ENCODE measurements around the gene CTXN1.
A peak's percentile ranks its signal among the peaks of the same experiment; 100 is the strongest.

Gene CTXN1

DNA sequence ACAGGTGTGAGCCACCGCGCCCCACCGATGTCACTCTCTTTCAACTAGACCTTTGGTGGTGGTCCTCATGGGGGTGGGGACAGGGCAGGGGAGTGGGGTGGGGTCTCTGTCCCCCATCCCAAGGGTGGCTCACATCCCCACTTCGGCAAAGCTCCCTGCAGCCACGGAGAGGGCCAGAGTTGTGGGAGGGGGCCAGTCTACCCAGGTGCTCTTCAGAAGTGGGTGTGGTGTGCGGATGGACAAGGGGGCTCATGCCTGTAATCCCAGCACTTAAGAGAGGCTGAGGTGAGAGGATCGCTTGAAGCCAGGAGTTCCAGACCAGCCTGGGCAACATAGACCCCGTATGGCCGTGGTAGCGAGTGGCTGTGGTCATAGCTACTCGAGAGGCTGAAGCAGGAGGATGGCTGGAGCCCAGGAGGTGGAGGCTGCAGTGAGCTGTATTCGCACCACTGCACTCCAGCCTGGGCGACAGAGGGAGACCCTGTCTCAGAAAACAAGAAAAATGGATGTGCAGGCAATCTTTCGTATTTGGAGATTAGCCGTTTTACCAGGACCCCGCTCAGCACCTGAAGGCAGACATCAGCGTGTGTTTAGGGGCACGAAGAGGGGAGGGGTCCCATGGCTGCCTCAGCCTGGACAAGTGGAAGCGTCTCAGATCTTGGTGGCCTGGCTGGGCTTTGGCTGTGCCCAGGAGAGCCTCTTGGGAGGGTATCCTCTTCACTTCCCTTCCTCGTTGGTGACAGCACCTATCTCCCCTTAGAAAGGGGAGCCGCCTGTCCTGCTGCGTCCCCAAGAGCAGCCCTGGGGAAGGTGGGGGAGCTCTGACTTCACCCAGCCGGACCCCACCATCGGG is 10.5 kb downstream of the CTXN1 start:
- Mint-ChIP-seq H3K27me3 (peaks cover 46% of the 10 kb centered on the region), H3K9me3 (no peaks in the 10 kb centered on the region), H3K4me1 (peaks cover 45% of the 10 kb centered on the region), H3K27ac (no peak overlapping the region), H3K36me3 (peaks cover 31% of the 10 kb centered on the region), H3K4me3 (peak overlapping the region; percentile 49)
- ATAC-seq, result no peak

DNA sequence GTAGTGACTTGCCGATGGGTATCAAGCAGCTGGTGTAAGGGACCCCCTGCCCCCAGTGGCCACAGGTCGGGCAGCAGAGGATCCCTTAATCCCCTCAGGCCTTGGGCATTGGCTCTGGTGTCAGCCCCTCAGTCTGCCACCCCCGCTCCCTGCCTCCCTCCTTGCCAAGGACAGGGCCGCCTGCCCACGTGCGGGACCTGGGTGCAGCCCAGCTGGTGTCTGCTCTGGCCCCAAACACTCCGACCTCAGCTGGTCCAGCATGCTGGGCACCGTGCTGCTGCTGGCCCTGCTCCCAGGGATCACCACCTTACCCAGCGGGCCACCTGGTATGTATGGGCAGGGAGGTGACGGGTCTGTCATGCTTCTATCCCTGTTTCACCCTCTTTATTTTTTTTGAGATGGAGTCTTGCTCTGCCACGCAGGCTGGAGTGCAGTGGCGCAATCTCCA is 11.3 kb downstream of the CTXN1 start, which contains the start of gene TGFBR3L:
TGFBR3L (plus strand) TSS at position 233 of the 448 bp plus-strand sequence.
- Mint-ChIP-seq H3K27ac (no peak within 1 kb of the TSS), H3K27me3 (peaks cover 40% of the 10 kb centered on the region), H3K9me3 (no peaks in the 10 kb centered on the region), H3K4me3 (peak within 1 kb of the TSS; percentile 49), H3K4me1 (peaks cover 38% of the 10 kb centered on the region), H3K36me3 (peaks cover 38% of the 10 kb centered on the region)
- no peak for ATAC-seq

DNA sequence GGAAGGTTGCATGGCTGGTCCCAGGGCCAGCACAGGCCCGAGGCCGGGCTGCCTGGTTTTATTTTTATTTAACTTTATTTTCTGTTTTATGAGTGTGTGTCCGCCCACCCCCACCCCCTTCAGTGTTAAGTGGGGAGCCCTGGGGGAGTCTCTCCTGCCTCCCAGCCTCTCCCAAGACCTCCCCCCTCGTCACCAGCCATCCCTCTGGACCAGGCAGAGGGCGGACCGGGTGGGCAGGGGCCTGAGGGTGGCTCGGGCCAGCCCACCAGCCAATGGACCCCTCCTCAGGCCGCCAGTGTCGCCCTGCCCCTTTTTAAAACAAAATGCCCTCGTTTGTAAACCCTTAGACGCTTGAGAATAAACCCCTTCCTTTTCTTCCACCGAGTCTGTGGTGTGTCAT is 11.8 kb downstream of the CTXN1 start:
- Mint-ChIP-seq H3K27ac (no peak overlapping the region), H3K36me3 (peaks cover 43% of the 10 kb centered on the region), H3K4me3 (no peak overlapping the region), H3K27me3 (peaks cover 36% of the 10 kb centered on the region), H3K4me1 (peaks cover 34% of the 10 kb centered on the region), H3K9me3 (no peaks in the 10 kb centered on the region)
- ATAC-seq, result no peak

- Mint-ChIP-seq H3K4me3 (no peak overlapping the region), H3K9me3 (no peaks in the 10 kb centered on the region), H3K27me3 (peaks cover 35% of the 10 kb centered on the region), H3K36me3 (peaks cover 44% of the 10 kb centered on the region), H3K27ac (no peak overlapping the region), H3K4me1 (peaks cover 35% of the 10 kb centered on the region)
- no peak for ATAC-seq
Measured at GRCh38 chr19:7913652-7914051, 12.3 kb downstream of the CTXN1 start.

- Mint-ChIP-seq H3K36me3 (peaks cover 44% of the 10 kb centered on the region), H3K27ac (no peak overlapping the region), H3K27me3 (peaks cover 28% of the 10 kb centered on the region), H3K9me3 (no peaks in the 10 kb centered on the region), H3K4me3 (no peak overlapping the region), H3K4me1 (peaks cover 35% of the 10 kb centered on the region)
- ATAC-seq, result no peak
Measured at GRCh38 chr19:7912697-7913564, 13.0 kb downstream of the CTXN1 start.

DNA sequence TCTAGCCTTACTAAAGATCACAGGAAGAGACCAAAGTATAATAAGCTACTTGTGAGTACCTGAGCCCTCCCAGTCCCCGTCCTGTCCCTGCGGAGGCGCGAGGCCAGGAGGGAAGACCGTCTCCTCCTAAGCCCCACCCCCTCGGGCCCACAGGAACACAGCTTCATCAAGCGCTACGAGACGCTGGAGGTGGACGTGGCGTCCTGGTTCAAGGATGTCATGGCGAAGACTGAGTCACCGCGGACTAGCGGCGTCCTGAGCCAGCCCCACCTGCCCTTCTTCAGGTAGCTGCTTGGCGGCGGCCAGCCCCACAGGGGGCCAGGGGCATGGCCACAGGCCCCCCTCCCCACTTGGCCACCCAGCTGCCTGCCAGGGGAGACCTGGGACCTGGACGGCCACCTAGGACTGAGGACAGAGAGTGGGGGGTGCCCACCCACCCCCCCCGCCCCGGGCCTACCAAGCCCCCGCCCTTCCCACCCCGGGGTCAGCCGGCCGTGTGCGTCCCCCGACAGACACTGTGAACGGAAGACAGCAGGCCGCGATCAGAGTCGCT is 13.7 kb downstream of the CTXN1 start:
- peaks cover 33% of the 10 kb centered on the region for H3K4me1 Mint-ChIP-seq
- H3K27ac Mint-ChIP-seq, result no peak overlapping the region
- H3K9me3 Mint-ChIP-seq, result no peaks in the 10 kb centered on the region
- no peak for ATAC-seq
- peaks cover 23% of the 10 kb centered on the region for H3K27me3 Mint-ChIP-seq
- no peak overlapping the region for H3K4me3 Mint-ChIP-seq
- peaks cover 48% of the 10 kb centered on the region for H3K36me3 Mint-ChIP-seq

GRCh38 chr19:7911508-7912143 is 14.3 kb downstream of the CTXN1 start:
- peaks cover 23% of the 10 kb centered on the region for H3K27me3 Mint-ChIP-seq
- H3K4me3 Mint-ChIP-seq, result no peak overlapping the region
- ATAC-seq, result no peak
- peaks cover 53% of the 10 kb centered on the region for H3K36me3 Mint-ChIP-seq
- no peaks in the 10 kb centered on the region for H3K9me3 Mint-ChIP-seq
- peaks cover 34% of the 10 kb centered on the region for H3K4me1 Mint-ChIP-seq
- no peak overlapping the region for H3K27ac Mint-ChIP-seq

- H3K4me3 Mint-ChIP-seq, result no peak overlapping the region
- no peak overlapping the region for H3K27ac Mint-ChIP-seq
- H3K9me3 Mint-ChIP-seq, result no peaks in the 10 kb centered on the region
- H3K4me1 Mint-ChIP-seq, result peaks cover 39% of the 10 kb centered on the region
- no peak for ATAC-seq
- H3K36me3 Mint-ChIP-seq, result peaks cover 61% of the 10 kb centered on the region
- peaks cover 18% of the 10 kb centered on the region for H3K27me3 Mint-ChIP-seq
Measured at GRCh38 chr19:7910321-7911161, 15.4 kb downstream of the CTXN1 start.

DNA sequence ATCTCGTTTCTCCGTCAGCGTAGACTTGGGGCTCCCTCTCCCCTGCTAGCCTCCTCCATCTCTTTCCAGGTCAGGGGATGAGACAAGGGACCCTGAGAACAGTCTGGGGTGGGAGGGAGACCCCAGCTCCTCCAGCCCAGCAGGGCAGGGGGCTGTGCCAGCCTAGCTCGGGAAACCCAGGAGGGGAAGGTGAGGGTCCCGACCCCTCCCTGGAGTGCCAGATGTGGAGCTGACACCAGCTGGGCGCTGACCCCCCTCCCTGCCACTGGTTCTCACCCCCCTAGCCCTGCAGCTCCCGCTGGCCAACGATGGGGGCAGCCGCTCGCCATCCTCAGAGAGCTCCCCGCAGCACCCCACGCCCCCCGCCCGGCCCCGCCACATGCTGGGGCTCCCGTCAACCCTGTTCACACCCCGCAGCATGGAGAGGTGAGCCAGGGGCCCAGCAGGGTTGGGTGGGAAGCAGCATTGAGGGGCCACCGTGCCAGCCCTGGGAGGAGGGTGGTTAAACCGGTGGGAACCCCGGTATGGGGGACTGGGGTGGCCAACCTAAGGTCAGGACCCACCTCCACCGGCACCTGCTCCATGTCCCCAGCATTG is 16.4 kb downstream of the CTXN1 start:
- Mint-ChIP-seq H3K9me3 (no peaks in the 10 kb centered on the region), H3K36me3 (peaks cover 68% of the 10 kb centered on the region), H3K27me3 (peaks cover 8% of the 10 kb centered on the region), H3K4me1 (peaks cover 45% of the 10 kb centered on the region), H3K27ac (no peak overlapping the region), H3K4me3 (no peak overlapping the region)
- ATAC-seq, result no peak

DNA sequence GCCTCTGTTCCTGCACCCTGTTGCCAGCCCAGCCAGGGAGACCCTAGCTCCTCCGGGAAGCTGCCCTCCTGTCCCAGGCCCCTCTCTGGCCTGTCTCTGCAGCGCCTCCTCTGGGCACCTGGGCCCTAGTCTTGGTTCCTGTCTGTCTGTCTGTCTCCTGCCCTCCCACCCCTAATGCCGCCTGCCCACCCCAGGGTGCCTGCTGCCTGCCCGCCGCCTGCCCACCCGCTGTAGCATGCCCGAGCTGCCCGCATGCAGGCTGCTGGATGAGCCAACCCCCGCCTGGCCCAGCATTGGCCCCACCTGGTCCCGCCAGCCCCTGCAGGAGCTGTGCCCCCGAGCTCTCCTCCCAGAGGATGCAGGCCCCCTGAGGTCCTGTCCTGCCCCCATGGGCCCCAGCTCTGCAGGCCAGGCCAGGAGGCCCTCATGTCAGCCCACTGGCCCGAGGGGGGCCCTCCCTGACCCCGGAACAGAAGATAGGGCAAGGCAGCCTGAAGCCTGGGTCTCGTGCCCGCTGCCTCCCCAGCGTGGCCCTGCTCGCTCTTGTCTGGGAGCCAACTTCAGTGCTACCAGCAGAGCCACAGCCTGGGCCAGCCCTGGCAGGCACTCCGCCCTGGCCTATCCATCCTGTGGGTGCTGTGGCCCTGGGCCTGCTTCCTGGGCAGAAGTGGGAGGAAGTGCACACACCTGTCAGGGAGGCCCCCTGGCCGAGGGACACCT is 17.0 kb downstream of the CTXN1 start:
- Mint-ChIP-seq H3K9me3 (no peaks in the 10 kb centered on the region), H3K4me3 (no peak overlapping the region), H3K36me3 (peaks cover 68% of the 10 kb centered on the region), H3K27ac (no peak overlapping the region), H3K4me1 (peaks cover 49% of the 10 kb centered on the region), H3K27me3 (peaks cover 1% of the 10 kb centered on the region)
- no peak for ATAC-seq

DNA sequence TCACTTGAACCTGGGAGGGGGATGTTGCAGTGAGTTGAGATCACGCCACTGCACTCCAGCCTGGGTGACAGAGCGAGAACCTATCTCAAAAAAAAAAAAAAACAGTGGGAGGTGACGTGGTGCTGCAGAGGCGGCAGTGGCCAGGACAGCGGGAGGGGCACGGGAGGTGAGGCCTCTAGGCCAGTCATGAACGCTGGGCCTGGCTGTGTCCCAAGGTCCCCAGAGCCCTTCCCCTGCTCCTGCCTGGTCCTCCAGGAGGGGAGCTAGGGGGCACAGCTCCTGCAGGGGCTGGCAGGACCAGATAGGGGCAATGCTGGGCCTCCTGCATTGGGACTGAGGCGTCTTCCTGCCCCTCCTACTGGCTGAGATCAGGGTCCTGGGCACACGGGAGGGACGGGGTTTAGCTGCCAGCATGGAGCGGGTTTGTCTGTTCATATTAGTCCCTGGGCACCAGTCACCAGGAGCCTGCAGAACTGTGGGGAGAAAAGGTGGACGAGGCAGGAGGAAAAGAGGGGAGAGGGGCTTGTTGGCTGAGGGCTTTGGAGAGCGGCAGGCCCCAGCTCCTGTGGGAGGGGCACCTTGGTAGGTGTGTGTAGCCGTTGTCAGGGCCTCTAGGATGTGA is 17.7 kb downstream of the CTXN1 start:
- no peak for ATAC-seq
- H3K4me3 Mint-ChIP-seq, result no peak overlapping the region
- H3K9me3 Mint-ChIP-seq, result no peaks in the 10 kb centered on the region
- H3K27ac Mint-ChIP-seq, result no peak overlapping the region
- no peaks in the 10 kb centered on the region for H3K27me3 Mint-ChIP-seq
- H3K36me3 Mint-ChIP-seq, result peaks cover 61% of the 10 kb centered on the region
- peaks cover 49% of the 10 kb centered on the region for H3K4me1 Mint-ChIP-seq

- Mint-ChIP-seq H3K9me3 (no peaks in the 10 kb centered on the region), H3K27me3 (no peaks in the 10 kb centered on the region), H3K27ac (no peak overlapping the region), H3K36me3 (peaks cover 55% of the 10 kb centered on the region), H3K4me1 (peaks cover 49% of the 10 kb centered on the region), H3K4me3 (no peak overlapping the region)
- ATAC-seq, result no peak
Measured at GRCh38 chr19:7907544-7907943, 18.4 kb downstream of the CTXN1 start.

GRCh38 chr19:7907122-7907521 is 18.8 kb downstream of the CTXN1 start:
- H3K36me3 Mint-ChIP-seq, result peaks cover 52% of the 10 kb centered on the region
- no peak overlapping the region for H3K4me3 Mint-ChIP-seq
- H3K9me3 Mint-ChIP-seq, result no peaks in the 10 kb centered on the region
- peaks cover 51% of the 10 kb centered on the region for H3K4me1 Mint-ChIP-seq
- no peaks in the 10 kb centered on the region for H3K27me3 Mint-ChIP-seq
- ATAC-seq, result no peak
- H3K27ac Mint-ChIP-seq, result no peak overlapping the region
